NOMO-1 treated with DMSO at 0.1 percent for 48 hours (cell line): ENCODE data around the gene RAI1.

ENCODE experiments used
- DNase-seq: peaks from one replicate; lab custom pipeline; 2025; ENCODE audit not compliant: unreplicated experiment; lab: John Stamatoyannopoulos, UW

RAI1 gene

DNA sequence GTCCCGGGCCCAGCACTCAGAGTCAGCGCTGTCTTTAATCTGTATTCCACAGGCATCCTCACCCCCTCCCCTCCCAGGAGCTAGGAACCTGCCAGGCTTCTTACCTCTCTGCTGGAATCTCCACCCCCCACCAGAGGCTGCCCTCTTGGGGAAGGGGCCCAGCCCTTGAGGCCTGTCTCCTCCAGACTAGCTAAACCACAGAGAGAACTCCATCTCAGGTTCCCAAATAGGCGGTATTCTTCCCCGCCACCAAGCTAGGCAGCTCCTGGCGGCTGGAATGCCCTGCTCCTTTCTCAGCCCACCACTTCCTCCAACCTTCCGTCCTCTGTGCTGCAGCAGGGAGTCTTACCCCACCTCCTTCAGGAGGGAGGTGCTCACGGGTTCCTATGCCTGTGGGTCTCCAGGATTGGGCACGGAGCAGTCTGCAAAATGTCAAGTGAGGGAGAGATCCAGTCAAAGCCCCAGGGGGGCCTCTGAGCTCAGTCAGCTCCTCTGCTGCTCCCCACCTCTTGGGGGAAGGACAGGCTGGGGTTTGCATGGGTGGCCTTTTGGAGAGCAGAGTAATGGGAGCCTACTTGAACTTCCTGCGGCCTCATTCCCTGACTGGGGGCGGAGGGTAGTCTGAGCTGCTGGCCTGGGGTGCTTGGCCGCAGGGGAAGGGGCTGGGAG is 99.8 kb downstream of the RAI1 start:
- no peak for DNase-seq

DNA sequence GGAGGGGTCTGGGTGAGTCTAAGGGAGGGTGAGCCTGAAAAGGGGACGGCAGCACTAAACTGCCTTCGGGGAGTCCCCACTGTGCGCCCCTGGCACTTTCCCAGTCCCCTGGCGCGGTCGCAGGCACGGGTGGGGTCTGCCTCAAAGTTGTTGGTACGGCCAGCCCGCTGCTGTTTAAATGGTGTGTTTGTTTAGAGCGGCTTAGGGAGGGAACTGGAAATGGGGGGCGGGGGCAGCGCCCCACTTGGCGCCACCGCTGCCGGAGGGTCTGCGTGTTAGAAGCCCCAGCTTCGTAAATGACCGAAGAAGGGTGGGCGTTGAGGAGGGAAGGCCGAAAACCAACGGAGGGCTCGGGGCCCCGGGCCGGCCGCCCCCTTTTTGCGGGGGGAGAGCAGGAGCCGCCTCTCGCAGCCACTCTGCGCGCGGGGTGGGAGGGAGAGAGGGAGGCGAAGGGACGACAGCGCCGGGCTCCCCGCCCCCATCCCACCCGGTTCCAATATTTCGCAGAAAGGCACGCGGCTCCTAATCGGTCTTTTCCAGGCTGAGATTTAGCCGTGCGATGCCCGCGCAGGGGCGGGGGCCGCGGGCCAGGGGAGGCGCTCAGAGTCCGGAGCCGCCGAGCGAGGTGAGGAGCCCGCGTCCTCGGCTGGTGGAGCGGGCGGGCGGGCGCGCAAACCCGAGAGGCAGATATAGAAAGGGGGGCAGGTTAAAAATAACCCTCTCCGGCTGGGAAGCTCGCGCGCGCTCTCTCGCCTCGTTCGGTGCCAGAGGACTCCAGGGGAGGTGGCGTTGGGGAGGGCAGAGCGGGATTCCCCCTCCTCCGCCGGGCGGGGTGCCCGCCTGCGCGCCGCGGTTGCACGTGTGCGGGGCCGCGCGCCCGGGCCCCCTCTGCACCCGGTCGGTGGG is 100.6 kb downstream of the RAI1 start:
- no peak for DNase-seq

DNA sequence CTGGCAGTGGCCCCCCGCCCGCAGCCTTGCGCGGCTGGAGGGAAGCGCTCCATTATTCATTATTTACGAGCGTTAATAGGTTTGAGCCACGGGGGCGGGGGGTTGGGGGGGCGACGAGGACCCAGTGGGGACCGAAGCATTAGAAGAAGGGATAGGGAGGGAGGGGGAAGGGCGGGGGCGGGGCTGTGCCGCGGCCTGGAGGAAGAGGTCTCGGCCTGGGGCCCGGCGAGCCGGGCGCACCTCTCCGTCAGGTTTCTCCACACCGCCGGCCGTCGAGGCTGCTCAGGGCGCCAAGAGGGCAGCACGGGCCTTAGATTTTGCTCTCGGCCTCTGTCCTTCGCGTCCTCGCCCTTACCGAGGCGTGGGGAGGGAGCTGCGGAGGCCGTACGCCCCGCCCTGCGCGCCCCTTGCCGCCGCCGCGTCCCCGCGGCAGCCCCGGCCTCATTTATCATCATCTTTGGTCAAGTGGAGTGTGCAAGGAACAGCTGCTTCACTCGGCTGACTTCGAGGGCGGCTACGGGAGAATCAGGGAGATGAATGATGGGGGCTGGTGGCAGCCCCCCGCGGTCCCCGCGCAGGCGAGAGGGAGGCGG is 101.4 kb downstream of the RAI1 start:
- no peak for DNase-seq

DNA sequence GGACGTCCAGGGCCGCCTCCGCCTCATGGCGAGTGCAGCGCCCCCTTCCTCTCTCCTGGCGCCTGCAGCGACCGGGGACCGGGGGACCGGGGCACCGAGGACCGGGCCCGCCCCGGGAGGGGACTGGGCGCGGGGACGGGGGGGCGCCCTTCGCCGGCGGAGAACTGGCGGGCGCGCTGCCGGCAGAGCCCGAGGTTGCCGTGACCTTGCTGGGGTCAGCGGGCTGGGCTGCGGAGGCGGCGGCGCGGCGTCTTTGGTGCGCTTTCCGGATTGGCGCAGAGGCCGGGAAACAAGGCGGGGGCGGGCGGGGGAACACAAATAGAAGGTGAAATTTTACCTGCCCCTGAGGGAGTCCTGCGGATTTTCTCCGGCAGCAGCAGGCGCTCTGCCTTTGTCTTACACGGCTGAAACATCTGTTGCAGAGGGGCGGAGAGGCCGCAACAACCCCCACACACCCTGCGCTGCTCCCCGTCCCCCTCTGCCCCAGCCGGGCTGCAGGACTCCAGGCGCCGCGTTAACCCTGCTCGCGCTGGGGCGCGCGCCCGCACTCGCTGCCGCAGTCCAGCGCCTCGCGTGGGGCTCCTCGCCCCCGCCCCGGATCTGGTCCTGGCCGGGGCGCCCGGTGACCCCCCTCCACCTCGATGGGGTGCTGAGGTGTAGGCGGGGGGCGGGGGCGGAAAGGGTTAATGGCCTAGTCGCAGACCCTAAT is 102.0 kb downstream of the RAI1 start:
- no peak for DNase-seq

DNA sequence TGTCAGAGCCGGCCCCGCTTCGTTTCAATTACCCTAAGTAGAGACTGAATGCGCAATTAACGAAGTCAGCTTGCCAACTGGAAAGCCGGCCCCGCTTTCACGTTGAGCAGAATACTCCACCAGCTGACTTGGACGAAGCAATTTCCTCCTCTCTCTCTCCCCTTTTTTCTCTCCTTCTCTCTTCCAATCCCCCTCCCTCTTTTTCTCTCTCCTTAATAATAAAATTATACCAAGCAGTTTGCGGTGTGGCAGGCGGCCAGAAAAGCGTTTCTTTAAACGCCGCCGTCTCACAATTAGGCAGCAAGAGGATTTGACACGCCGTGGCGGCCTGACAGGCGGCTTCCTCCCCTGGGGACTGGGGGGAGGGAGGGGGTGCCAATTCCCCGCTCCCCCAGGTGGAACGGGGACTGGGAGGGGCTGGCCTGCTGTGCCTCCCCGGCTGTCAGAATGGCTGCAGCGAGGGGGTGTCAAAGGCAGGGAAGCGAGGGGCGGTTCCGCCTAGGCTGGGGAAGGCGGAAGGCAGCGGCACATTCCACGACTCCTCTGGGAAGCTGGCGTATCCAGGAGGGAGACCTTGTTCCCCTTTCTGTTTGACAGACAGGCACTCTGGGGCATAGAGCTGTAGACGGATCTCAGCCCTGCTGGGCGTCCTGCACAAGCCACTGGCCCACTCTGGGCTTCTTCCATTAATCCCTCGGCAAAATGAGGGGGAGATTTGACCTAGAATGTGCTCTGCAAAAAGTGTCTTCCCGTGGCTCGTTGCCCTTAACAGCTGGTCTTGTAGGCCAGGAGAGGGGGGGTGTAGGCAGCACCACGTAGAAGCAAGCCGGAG is 102.8 kb downstream of the RAI1 start:
- no peak for DNase-seq

DNA sequence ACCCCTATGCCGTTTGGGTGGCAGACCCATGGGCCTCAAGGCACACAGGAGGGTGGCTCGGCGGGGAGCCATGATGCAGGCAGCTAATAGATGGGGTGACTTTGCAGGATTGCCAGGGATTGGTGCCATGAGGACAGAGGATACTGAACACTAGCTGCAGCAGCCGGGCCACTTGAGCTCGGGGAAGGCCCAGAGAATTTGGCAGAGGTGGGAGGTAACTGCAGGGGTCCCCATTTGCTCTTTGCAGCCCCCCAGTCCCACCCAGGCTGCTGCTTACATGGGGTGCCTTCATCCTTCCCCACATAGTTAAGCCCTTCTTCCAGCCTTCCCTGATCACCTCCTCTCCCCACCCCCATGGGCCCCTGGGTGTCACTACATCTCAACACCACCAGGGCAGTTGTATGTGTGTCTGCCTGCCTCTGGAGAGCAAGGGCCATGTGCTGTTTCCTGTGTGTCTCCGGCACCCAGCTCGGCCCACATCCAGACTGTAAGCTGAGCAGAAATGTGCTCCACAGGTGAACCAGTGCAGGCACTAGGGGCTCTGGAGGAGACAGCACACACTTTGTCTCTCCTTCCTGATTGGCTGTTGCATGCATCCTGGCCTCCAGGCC is 103.5 kb downstream of the RAI1 start:
- DNase-seq, result no peak

DNA sequence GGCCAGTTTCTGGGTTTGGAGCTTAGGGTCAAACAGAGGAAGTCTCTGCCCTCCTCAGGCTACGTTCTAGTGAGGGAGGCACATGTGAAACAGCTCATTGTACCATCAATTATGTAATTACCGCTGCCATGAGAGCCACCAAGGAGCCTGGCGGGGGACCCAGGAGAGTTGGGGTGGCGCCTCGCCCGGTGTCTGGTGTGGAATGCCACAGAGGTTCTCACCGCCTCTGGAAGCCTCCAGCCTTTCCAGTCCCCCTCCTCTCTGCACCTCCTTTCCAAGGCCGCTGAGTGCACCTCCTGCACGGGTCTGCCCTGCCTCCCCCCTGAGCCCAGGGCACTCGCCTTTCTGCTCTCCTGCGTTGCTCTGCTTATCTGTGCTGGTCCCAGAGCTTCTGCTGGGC is 104.1 kb downstream of the RAI1 start:
- DNase-seq, result no peak

DNA sequence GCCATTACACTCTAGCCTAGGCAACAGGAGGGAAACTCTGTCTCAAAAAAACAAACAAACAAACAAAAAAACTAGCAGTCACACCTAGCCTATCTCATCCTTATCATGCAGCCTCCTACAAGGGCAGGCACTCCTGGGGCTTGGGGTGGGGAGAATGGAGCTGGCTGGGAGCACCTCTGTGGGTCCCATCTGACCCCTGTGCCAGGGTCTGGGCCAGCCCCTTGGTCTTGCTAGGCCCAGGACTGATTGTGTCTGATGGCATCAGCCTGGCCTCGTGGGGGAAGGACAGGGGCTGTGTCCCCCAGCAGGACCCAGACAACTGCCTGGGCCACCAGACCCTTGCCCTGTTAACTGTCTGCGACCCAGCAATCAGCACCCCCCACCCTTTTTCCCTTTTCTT is 105.7 kb downstream of the RAI1 start:
- no peak for DNase-seq

DNA sequence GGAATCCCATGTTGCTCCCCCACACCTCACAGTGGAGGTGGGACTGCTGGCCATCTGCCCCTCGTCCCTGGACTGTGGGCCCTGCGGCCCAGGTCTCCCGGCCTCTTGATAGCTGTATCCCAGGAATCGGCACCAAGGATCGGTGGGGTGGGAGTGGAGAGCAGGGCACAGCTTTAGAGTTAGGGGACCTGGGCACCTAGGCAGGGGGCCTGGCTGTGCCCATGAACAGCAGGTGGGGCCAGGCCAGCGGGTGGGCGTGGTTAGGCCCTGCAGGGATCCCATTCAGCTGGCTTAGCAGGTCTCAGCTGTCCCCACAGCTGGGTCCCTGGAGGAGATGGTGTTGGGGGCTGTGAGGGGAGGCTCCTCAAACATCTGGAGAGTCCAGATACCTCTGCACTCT is 106.3 kb downstream of the RAI1 start:
- no peak for DNase-seq

DNA sequence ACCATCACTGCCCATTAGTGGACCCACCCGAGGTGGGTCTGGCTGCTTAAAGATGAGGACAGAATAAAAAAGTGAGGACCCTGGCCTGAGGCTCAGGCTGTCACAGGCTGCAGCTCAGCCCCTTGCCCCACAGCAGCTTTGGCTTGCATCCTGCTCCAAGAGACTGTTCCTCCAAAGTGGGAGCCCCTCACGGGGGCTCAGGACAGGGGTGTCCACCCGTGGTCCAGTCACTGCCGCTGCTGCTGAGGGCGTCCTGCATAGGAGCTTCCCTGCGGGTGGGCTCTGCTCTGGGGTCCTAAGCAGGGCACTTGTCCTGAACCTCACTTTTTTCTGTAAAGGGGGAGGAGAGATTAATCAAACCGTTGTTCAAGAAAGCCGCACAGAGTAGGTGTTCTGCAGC is 107.7 kb downstream of the RAI1 start:
- DNase-seq, result no peak

DNA sequence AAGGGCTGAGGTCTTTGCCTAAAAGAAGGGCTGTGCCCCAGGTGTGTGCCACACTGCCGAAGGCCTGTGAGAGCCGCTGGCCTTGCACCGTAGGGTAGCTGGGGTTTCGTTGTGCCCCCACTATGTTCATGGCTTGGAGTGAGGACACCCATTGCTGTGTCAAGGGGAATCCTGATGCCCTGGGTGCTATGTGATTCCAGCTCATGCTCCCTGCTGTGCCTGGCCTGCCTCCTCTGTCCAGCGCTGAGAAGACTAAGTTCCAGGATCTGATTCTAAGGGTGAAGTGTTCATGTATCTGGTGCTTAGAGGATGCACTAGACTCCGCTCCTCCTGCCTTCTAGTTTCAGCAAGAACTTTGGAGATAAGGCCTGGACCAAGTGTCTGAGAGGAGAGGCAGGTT is 108.2 kb downstream of the RAI1 start:
- no peak for DNase-seq

DNA sequence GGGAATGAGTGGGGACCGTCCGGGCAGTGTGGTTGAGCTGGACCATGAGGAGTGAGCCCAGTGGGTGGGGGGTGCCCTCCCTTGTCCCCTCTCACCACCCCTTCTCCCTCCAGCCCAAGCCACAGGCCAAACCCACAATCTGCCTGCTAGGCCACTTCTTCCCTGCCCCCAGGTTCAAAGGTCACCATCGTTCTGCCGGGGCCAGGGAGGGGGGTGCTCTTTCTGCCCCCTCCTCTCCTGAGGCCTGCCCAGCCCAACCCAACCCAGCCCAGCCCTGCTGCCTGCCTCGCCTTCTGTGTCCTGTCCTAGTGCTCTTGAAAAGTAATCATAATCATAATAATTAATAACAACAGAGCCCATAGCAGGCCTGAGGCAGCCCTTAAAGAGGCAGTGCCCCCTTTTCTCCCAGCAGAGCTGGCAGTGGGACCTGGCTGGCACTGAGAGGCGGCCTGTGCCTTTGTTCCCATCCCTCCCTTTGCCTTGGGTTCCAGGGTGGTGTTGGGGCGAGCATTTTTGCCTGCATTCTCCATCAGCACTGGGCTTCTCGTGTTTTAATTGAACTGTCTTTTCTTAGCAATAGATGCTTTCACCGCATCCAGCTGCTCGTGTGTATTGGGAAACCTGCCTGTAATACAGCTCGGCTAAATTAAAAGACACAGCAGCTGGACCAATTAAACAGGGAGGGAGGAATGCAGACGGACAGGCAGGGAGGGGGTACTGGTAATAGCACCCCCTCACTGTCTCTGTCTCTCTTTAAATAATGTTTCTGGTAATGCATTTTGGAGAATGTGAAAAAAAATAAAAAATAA is 108.8 kb downstream of the RAI1 start:
- DNase-seq, result no peak

DNA sequence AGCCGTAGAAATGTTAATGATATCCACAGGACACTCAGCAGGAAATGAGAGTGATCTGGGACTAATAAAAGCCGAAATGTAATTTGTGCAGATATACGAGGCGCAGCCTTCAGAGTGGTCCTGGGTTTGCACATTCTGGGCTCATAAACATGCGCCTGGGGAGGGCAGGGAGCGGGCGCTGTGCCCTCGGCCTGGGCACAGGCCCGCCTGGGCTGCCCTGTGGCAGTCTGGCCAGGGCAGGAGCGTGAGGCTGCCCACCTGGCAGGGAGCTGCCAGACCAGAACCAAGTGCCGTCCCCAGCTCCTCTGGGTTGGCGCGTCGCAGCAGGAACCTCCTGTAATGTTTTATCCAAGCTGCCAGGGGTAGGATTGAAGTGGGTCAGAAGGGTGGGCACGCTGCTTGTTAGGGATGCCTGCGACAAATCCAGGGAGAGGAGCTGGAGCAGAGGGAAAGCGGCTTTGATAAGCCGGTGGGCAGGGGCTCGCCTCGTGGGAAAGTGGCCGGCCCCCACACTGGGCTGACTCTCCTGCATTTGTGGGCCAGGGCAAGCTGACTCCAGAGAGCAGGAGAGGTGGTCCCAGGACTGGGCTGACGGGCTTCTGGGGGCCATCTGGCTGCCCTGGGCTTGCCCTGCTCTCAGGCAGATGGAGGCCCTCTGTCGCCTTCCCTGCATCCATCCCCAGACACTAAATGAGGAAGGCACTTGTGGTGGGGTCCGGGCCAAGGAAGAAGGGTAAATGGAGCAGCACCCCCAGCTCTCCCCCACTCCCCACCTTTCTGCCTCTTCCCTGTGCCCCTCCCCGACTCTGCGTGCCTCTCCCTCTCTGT is 109.6 kb downstream of the RAI1 start:
- DNase-seq, result no peak

DNA sequence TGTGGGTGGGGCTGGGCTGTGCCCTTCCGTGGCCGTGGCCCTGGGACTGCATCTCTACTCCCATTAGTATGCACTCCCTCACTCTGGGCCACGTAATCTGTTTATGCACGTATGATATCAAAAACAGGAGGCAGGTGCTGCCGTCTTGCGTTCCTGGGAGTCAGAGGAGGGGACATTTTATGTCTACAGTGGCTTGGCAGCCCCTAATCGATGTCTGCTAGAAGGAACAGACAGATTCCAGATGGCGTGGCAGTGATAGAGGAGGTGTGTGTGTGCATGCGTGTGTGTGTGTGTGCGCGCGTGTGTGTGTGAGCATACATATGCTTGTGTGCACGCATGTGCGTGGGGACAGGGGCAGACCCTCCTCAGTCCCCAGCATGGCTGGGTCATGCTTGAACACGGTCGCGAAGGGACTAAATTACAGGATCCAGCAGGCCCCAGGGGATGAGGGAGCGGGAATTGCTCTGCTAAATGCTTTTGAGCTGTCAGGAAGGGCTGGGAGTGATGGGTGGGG is 110.8 kb downstream of the RAI1 start:
- no peak for DNase-seq

DNA sequence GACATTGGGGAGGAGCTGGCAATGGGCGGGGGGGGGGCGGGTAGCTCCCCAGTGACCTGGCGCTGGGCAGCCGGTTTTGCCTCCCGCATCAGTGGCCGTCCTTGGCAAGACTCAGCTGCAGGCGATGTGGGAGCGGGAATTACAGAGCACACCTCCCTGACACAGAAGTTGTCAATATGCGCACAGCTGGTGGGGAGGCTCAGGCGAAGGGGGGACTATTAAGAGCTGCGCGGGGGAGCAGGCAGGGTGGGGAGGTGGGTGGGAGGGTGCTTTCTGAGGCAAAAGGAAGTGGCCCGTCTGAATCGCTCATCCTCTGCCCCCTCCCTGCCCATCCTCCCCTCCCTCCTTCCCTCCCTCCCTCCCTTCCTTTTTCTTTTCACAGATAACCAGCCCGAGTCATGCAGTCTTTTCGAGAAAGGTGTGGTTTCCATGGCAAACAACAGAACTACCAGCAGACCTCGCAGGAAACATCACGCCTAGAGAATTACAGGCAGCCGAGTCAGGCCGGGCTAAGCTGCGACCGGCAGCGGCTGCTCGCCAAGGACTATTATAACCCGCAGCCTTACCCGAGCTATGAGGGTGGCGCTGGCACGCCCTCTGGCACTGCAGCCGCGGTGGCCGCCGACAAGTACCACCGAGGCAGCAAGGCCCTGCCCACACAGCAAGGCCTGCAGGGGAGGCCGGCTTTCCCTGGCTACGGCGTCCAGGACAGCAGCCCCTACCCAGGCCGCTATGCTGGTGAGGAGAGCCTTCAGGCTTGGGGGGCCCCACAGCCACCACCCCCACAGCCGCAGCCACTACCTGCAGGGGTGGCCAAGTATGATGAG is 111.5 kb downstream of the RAI1 start:
- no peak for DNase-seq

DNA sequence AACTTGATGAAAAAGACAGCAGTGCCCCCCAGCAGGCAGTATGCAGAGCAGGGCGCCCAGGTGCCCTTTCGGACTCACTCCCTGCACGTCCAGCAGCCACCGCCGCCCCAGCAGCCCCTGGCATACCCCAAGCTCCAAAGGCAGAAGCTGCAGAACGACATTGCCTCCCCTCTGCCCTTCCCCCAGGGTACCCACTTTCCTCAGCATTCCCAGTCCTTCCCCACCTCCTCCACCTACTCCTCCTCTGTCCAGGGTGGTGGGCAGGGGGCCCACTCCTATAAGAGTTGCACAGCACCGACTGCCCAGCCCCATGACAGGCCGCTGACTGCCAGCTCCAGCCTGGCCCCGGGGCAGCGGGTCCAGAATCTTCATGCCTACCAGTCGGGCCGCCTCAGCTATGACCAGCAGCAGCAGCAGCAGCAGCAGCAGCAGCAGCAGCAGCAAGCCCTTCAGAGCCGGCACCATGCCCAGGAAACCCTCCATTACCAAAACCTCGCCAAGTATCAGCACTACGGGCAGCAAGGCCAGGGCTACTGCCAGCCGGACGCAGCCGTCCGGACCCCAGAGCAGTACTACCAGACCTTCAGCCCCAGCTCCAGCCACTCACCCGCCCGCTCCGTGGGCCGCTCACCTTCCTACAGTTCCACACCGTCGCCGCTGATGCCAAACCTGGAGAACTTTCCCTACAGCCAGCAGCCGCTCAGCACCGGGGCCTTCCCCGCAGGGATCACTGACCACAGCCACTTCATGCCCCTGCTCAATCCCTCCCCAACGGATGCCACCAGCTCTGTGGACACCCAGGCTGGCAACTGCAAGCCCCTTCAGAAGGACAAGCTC is 112.3 kb downstream of the RAI1 start:
- no peak for DNase-seq

DNA sequence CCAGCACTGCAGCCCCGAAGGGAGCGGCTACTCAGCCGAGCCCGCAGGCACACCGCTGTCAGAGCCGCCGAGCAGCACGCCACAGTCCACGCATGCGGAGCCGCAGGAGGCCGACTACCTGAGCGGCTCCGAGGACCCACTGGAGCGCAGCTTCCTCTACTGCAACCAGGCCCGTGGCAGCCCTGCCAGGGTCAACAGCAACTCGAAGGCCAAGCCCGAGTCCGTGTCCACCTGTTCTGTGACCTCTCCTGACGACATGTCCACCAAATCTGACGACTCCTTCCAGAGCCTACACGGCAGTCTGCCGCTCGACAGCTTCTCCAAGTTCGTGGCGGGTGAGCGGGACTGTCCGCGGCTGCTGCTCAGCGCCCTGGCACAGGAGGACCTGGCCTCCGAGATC is 113.1 kb downstream of the RAI1 start:
- no peak for DNase-seq
